Upper lobe of left lung (tissue), 4 donors: Measurements from ENCODE around the gene TIMM23.

Source experiments
- CTCF ChIP-seq, 6 experiments: fragments of 450-650 bp in 4 of 6; fragments of 200-600 bp in 2 of 6; sonication (generic) in 2 of 6; IDR thresholded peaks; one replicate each; pipeline ENCODE4 v1.5.1; 2016 to 2019; ENCODE audit warnings: antibody characterized with exemption in 6 of 6
- POLR2A ChIP-seq, 4 donors: fragments of 450-650 bp; IDR thresholded peaks; one replicate each; pipeline ENCODE4 v1.5.1; 2016 to 2017; ENCODE audit warnings: antibody characterized with exemption in 4 of 4, mild to moderate bottlenecking in 2 of 4

- no peak for TF ChIP-seq CTCF (IDR thresholded peaks at IDR 0.05)
- no peak for TF ChIP-seq POLR2A (IDR thresholded peaks at IDR 0.05)
Observed at GRCh38 chr10:46001187-46001756, 29.0 kb downstream of the TIMM23 start.
